ENCODE results near the gene TMEM60.

The TMEM60 gene

GRCh38 chr7:77771901-77772300 is 26.3 kb downstream of the TMEM60 start:
- DNase-seq (ENCODE audit: low read depth in 2 of 2) = no peak

DNA sequence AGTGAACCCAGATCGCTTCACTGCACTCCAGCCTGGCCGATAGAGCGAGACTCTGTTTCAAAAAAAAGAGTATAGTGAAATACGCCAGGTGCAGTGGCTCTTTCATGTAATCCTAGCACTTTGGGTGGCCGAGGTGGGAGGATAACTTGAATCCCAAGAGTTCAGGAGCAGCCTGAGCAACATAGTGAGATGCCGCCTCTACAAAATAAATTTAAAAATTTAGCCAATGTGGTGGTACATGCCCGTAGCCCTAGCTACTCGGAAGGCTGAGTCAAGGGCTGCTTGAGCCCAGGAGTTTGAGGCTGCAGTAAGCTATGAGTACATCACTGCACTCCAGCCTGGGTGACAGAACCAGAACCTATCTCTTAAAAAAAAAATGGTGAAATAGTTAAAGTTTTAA is 27.9 kb downstream of the TMEM60 start:
- no peak for DNase-seq (ENCODE audit: low read depth in 2 of 2)

- DNase-seq (ENCODE audit: low read depth in 2 of 2) = no peak
Measured at GRCh38 chr7:77766801-77767605, 31.2 kb downstream of the TMEM60 start.

DNA sequence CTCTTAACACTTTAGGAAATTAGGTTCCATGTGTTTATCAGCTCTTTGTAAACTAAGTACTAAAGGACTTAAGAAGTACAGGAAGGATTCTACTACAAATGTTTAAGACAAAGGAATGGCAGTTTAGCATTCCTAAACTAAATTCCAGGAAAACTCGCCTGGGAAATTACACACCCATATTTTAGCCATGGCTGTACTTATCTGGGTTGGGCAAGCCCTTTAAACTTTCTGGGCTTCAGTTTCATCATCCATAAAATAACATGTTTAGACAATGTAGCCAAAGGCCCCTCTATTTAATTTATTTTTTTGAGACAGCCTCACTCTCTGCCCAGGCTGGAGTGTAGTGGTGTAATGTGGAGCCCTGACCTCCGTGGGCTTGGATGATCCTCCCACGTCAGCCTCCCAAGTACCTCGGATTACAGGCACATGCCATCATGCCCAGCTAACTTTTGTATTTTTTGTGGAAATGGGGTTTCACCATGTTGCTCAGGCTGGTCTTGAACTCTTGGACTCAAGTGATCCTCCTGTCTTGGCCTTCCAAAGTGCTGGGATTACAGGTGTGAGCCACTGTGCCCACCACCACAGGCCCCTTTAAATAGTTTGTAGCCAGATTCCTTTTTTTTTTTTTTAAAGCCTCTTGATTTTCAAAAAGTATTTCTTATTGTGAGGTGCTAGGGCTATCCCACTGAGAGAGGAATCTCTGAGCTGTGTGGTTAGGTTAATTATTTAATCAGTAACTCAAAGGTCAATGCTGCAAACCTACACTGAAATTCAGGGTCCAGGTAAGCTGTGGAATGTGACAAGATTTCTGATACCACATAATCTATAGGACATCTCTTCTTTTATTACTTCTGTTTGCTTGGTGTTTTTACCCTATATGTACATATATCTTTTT is 32.1 kb downstream of the TMEM60 start:
- DNase-seq (ENCODE audit: low read depth in 2 of 2) = peak; percentile 5 to 21

DNA sequence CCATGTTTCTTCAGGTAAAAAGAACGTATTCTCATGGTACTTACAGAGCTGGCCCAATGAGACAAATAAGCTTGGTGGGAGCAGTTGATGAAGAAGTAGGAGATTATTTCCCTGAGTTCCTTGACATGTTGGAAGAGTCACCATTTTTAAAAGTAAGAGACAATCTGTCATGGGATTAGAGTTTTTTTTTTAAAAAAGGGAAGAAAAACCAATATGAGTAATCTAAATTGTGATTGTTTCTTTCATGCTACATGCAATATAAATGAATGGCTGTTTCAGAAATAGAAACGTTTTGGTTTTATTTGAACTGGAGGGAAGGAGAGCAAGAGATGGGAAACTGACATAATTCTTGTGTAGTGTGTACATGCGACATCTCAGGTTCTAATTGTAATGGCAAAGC is 32.8 kb downstream of the TMEM60 start:
- no peak for DNase-seq (ENCODE audit: low read depth in 2 of 2)

GRCh38 chr7:77760809-77761453 is 37.3 kb downstream of the TMEM60 start:
- no peak for DNase-seq (ENCODE audit: low read depth in 2 of 2)

DNA sequence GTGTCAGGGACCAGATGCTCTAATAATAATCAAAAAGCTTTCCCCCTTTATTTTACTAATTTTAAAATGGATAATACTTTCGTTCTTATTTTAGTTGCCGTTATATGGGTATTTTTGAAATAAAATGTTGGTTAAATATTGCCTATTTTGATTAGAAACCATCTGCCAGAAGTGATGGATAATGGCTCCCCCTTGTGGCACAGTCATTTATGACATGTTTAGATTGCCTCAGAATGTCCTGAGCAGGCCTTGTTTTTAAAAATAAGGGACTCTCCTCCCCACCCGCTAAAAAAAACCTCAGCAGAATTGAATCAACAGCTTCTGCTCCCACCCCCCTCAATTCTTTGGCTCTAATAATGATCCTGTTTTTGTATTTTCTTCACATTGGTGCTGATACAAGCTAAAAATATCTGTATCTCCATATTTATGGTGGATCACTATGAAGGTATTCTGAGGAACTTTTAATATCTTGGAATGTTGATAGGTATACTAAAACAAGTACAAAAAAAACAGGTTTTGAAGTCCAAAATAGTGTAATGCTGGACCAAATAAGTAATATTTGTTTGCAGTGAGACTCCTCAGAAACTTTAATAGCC is 38.8 kb downstream of the TMEM60 start:
- peak; percentile 29 to 46 for DNase-seq (ENCODE audit: low read depth in 2 of 2)

DNA sequence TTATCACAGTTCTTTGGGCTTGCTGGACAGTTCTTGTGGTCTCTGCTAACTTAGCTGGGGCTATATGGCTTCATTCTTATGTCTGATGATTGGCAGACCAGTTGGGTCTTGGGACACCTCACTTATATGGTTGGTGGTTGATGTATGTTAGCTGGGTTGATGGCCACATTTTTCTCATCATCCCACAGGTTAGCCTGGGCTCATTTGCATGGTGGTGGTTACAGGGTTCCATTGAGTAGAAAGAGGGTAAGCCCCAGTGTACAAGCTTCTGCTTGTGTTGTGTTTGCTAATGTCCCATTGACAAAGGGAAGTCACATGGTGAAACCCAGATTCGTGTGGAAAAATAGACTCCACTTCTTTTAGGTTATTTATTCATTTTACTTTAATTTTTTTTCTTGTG is 40.6 kb downstream of the TMEM60 start:
- no peak for DNase-seq (ENCODE audit: low read depth in 2 of 2)

- DNase-seq (ENCODE audit: low read depth in 2 of 2) = no peak
Measured at GRCh38 chr7:77753173-77753572, 45.1 kb downstream of the TMEM60 start.

DNA sequence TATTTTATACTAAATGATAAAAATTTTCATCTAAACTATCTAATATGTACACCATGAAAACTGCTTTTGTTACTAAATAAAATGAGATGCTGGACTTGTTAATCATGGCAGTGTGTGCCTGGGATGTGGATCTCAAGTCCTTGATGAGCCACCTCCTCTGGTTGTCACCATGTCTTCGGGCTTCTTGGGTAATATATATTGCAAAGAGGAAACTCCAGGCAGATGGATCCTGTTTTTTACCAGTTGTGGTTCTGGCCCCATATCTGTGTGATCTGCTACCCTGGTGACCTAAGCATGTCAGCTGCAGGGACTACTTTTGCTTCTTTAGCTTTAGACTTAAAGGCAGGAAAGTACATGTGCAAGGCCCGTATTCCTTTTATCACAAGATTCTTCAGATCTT is 46.2 kb downstream of the TMEM60 start:
- no peak for DNase-seq (ENCODE audit: low read depth in 2 of 2)

DNA sequence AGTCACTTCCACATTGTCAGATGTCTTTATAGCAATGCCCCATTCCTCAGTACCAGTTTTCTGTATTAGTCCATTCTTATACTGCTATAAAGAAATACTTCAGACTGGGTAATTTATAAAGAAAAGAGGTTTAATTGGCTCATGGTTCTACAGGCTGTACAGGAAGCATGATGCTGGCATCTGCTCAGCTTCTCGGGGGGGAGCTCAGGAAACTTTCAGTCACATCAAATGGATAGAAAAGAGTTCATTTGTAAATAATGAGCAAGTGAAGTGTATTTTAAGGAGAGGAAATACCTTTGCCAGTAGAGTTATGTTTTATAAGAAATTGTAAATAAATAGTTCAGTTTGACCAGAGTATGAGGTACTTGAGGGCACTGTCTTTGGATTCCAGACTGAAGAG is 50.5 kb downstream of the TMEM60 start:
- no peak for DNase-seq (ENCODE audit: low read depth in 2 of 2)

DNA sequence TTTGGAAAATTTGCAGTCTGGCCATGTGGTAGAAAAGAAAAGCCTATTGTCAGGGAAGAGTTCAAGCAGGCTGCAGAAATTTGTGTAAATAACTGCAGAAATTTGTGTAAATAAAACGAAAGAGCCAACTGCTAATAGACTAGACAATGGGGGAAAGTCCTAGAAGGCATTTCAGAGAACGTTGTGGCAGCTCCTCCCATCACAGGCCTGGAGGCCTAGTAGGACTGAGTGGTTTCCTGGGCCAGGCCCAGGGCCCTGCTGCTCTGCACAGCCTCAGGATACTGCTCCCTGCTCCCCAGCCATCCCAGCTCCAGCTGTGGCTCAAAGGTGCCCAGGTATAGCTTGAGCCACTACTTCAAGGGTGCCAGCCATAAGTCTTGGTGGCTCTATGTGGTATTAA is 51.1 kb downstream of the TMEM60 start:
- DNase-seq (ENCODE audit: low read depth in 2 of 2) = no peak

DNA sequence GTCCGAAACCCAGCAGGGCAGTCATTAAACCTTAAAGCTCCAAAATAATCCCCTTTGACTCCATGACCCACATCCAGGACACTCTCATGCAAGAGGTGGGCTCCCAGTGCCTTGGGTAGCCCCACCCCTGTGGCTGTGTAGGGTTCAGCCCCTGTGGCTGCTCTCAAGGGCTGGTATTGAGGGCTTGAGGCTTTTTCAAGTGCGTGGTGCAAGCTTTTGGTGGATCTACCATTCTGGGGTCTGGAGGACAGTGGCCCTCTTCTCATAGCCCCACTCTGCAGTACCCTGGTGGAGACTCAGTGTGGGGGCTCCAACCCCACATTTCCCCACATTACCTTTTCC is 51.4 kb downstream of the TMEM60 start:
- DNase-seq (ENCODE audit: low read depth in 2 of 2) = no peak

GRCh38 chr7:77746164-77746823 is 51.9 kb downstream of the TMEM60 start:
- no peak for DNase-seq (ENCODE audit: low read depth in 2 of 2)

DNA sequence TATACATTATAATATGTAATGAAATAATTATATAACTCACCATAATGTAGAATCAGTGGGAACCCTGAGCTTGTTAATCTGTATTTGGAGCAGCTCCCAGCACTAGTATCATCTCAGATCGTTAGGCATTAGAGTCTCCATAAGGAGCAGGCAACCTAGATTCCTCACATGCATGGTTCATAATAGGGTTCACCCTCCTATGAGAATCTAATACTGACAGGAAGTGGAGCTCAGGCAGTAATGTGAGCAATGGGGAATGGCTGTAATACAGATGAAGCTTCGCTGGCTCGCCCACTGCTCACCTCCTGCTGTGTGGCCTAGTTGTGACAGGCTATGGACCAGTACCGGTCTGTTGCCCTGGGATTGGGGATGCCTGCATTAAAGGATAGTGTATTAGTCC is 52.5 kb downstream of the TMEM60 start:
- no peak for DNase-seq (ENCODE audit: low read depth in 2 of 2)

Data from fibroblast of skin of left quadriceps (primary cell).